Right lobe of liver (tissue), 6 donors: ENCODE measurements around the gene SATL1. TPM values are rescaled to one million over a fixed set of nuclear protein-coding genes. Genes with fewer than 3 reads are reported as not detected.

Experiments
- ATAC-seq, 4 donors: fragments of 200-7000 bp; cut with Tn5 transposase; one replicate each; pipeline ENCODE4 v1.9.1; 2020; ENCODE audit warnings: mild to moderate bottlenecking in 4 of 4, moderate library complexity in 4 of 4
- DNase-seq, 3 donors: peaks; one replicate each; pipeline ENCODE4 v3.0.0-alpha.2; 2020
- H3K27ac ChIP-seq, 3 donors: fragments of 200-600 bp; one replicate each; pipeline ENCODE4 v1.8.0; 2022
- H3K27me3 ChIP-seq, 2 donors: fragments of 200-600 bp; one replicate each; pipeline ENCODE4 v1.8.0; 2022
- H3K36me3 ChIP-seq, 4 donors: fragments of 200-600 bp; sonication (generic) in 1 of 4; one replicate each; pipeline versions ENCODE4 v1.5.1 to v1.8.0; 2017 to 2022; ENCODE audit warnings: control low read depth in 1 of 4
- H3K4me1 ChIP-seq, 4 donors: fragments of 200-600 bp; sonication (generic) in 1 of 4; one replicate each; pipeline versions ENCODE4 v1.5.1 to v1.8.0; 2017 to 2022; ENCODE audit warnings: control low read depth in 1 of 4
- H3K4me3 ChIP-seq, 3 donors: fragments of 200-600 bp; one replicate each; pipeline ENCODE4 v1.8.0; 2022
- H3K9me3 ChIP-seq, 4 donors: fragments of 200-600 bp; sonication (generic) in 1 of 4; one replicate each; pipeline versions ENCODE4 v1.5.1 to v1.8.0; 2017 to 2022; ENCODE audit warnings: control low read depth in 1 of 4
- POLR2A ChIP-seq: fragments of 450-650 bp; IDR thresholded peaks from one replicate; pipeline ENCODE4 v1.6.1; 2017; ENCODE audit warnings: antibody characterized with exemption, mild to moderate bottlenecking
- WGBS: methylation state at CpG from one replicate; pipeline ENCODE4 v1.1.6; 2018; ENCODE audit warnings: low coverage, low lambda C conversion rate; ENCODE audit not compliant: insufficient coverage; ENCODE audit errors: missing lambda C conversion rate; 5-methylcytosine and 5-hydroxymethylcytosine counted together
- intact Hi-C, 2 donors: fragments of 100-400 bp; cut with DNase I; formaldehyde crosslinking; loops; one replicate each; pipeline versions ENCODE4 v1.11.2 to v1.14.1; 2022
- total RNA-seq, 6 experiments: library from RNA; depleted of rRNA in 2 of 6; stranded (reverse); fragments of >200 nt in 2 of 6; fragmentation: NEBNext Ultra II Directional in 3 of 6; extraction: Animal tissue kit (Norgen Biotek cat#: 25700) in 3 of 6; gene quantifications; one replicate each; pipeline versions ENCODE4 v1.1.0 to v1.2.4, GENCODE V29; 2016 to 2023
- TF ChIP-seq, protein P1 (sequence below), 4 donors: fragments of 200-600 bp in 3 of 4; fragments of 450-650 bp in 1 of 4; IDR thresholded peaks; one replicate each; pipeline versions ENCODE4 v1.5.1 to v1.8.0; 2016 to 2022; ENCODE audit warnings: antibody characterized with exemption in 4 of 4, mild to moderate bottlenecking in 2 of 4
- donor health status: DM: no; HTN: yes; CAD: no.
- donor health status: DM: no; HTN: no; CAD: no.
- donor health status: DM: no; HTN: no; CAD: no.
- donor health status: DM: no; HTN: yes; CAD: no.
- donor health status: DM: no; HTN: yes; CAD: no.

Gene SATL1
- total RNA-seq, 6 experiments from 2014 or later = not detected

DNA sequence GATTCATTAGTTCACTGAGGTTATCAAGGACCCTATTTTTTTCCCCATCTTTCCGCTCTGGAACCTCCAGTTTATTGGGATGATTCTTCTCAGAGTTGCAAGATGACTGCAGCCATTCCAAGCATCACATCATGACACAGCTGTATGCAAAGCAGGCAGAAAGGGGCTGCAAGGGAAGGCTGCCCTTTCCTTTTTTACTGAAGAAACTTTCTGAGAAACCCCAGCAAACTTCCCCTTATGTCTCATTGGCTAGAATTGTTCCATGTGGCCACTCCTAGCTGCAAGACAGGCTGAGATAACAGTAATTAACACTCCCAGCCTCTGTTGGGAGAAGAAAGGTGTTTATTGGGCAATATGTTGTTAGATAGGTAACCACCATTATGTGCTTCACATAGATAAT, 102.6 kb downstream of the SATL1 start:
- TF ChIP-seq, protein P1, sequence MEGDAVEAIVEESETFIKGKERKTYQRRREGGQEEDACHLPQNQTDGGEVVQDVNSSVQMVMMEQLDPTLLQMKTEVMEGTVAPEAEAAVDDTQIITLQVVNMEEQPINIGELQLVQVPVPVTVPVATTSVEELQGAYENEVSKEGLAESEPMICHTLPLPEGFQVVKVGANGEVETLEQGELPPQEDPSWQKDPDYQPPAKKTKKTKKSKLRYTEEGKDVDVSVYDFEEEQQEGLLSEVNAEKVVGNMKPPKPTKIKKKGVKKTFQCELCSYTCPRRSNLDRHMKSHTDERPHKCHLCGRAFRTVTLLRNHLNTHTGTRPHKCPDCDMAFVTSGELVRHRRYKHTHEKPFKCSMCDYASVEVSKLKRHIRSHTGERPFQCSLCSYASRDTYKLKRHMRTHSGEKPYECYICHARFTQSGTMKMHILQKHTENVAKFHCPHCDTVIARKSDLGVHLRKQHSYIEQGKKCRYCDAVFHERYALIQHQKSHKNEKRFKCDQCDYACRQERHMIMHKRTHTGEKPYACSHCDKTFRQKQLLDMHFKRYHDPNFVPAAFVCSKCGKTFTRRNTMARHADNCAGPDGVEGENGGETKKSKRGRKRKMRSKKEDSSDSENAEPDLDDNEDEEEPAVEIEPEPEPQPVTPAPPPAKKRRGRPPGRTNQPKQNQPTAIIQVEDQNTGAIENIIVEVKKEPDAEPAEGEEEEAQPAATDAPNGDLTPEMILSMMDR (IDR thresholded peaks at IDR 0.05) = no peak
- no peak for TF ChIP-seq POLR2A
- Histone ChIP-seq H3K4me1 (no peaks in the 10 kb centered on the region), H3K9me3 (no peaks in the 10 kb centered on the region), H3K27ac (no peak overlapping the region), H3K4me3 (no peak overlapping the region), H3K27me3 (peaks cover 3 to 4% of the 10 kb centered on the region in 2 donors), H3K36me3 (no peaks in the 10 kb centered on the region)
- ATAC-seq = no peak
- WGBS = 50% methylated on average over 1 of the region's 1 CpG
- intact Hi-C loops = no loop called here
- no peak for DNase-seq

DNA sequence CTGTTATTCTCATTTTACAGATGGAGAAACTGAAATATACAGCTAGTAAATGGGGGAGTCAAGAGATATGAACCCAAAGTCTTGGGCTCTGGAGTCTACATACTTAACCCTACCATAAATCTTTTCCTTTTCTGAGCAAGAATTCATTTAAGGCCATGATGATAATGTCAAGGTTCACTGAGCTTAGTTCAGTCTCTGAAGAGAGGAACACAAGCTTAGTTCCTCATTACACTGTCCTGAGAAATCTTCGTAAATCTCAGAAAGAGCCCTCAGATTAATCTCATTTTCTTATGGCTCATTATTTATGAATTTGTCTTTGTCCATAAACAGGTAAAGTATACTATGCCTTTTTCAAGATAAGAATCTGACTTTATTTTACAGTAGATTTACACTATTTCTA, 104.2 kb downstream of the SATL1 start:
- 77% methylated on average over 1 of the region's 1 CpG for WGBS
- Histone ChIP-seq H3K4me1 (no peaks in the 10 kb centered on the region), H3K36me3 (no peaks in the 10 kb centered on the region), H3K4me3 (no peak overlapping the region), H3K9me3 (no peaks in the 10 kb centered on the region), H3K27ac (no peak overlapping the region), H3K27me3 (peaks cover 3 to 4% of the 10 kb centered on the region in 2 donors)
- DNase-seq (no peak), ATAC-seq (no peak)
- TF ChIP-seq POLR2A = no peak
- TF ChIP-seq, protein P1 (IDR thresholded peaks at IDR 0.05) = no peak
- intact Hi-C loops = no loop called here

- Histone ChIP-seq H3K27ac (no peak overlapping the region), H3K27me3 (peaks cover 3 to 4% of the 10 kb centered on the region in 2 donors), H3K4me1 (no peaks in the 10 kb centered on the region), H3K36me3 (no peaks in the 10 kb centered on the region), H3K9me3 (no peaks in the 10 kb centered on the region), H3K4me3 (no peak overlapping the region)
- DNase-seq (no peak), ATAC-seq (no peak)
- intact Hi-C loops = no loop called here
- TF ChIP-seq, protein P1 (IDR thresholded peaks at IDR 0.05) = no peak
- TF ChIP-seq POLR2A = no peak
Observed at GRCh38 chrX:85136409-85136808, 107.2 kb downstream of the SATL1 start.

DNA sequence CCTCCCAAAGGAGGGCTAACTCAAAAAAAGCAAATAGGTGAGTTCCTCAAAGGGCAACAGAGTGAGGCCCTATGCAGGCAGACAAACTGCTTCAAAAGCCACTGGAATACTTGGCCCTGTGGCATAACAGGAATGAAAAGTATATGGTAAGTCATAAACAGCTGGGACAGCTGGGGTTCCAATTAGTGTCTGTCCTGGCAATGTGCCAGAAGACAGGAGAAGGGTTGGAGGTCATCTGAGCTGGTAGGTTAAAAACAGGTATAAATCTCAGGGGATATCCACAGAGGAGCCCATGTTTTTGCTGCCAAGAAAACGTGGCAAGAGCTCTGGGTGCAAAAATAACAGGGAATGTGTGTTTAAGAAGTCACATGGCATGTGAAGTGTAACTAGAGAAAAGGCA, 128.3 kb downstream of the SATL1 start:
- TF ChIP-seq, protein P1 (IDR thresholded peaks at IDR 0.05) = no peak
- no peak for TF ChIP-seq POLR2A
- no peaks in the 10 kb centered on the region for H3K9me3 ChIP-seq
- H3K36me3 ChIP-seq = no peaks in the 10 kb centered on the region
- no peak for DNase-seq
- H3K27ac ChIP-seq = no peak overlapping the region
- ATAC-seq = no peak
- no peak overlapping the region for H3K4me3 ChIP-seq
- H3K27me3 ChIP-seq = no peaks in the 10 kb centered on the region
- intact Hi-C loops = loop anchor here in 1 of 2 donors (10.0 kb wide), 1 partner anchor 430 kb away; no protein-coding TSS in a partner anchor
- peaks cover 0 to 4% (median 0%) of the 10 kb centered on the region in 4 donors for H3K4me1 ChIP-seq
- WGBS = 0% methylated on average over 1 of the region's 1 CpG

DNA sequence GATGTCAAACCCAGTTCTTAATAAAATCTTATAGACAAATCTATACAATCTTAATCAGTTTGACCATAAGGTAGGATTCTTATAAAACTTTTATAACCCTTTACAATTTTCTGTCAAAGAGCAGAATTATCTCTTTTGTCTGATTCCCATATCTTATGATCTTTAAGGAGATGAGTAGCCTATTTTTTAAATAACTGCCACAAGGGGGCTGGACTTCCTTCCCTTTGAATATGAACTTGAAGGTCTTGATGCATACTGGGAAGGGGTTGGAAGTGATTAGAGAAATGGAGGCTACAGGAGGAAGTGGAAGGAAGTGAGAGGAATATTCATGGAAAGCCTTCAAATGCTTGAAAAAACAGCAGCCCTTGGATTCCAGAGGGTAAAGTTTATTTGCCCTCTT, 128.8 kb downstream of the SATL1 start:
- DNase-seq (no peak), ATAC-seq (no peak)
- no peaks in the 10 kb centered on the region for H3K27me3 ChIP-seq
- peaks cover 0 to 4% (median 0%) of the 10 kb centered on the region in 4 donors for H3K4me1 ChIP-seq
- TF ChIP-seq POLR2A = no peak
- TF ChIP-seq, protein P1 (IDR thresholded peaks at IDR 0.05) = no peak
- H3K4me3 ChIP-seq = no peak overlapping the region
- no peaks in the 10 kb centered on the region for H3K9me3 ChIP-seq
- no peaks in the 10 kb centered on the region for H3K36me3 ChIP-seq
- intact Hi-C loops = loop anchor here in 1 of 2 donors (10.0 kb wide), 1 partner anchor 430 kb away; no protein-coding TSS in a partner anchor
- H3K27ac ChIP-seq = no peak overlapping the region
